NCI-H526 treated with DMSO at 0.1 percent for 48 hours (cell line): ENCODE measurements around the gene CBARP.
A peak's percentile ranks its signal among the peaks of the same experiment; 100 is the strongest.
"Not testable (repeated sequence)": the region's sequence is repeated elsewhere in the genome, so short reads cannot be mapped to it uniquely, and the experiment has no call there.

ENCODE experiments used
- DNase-seq: peaks from one replicate; lab custom pipeline; 2025; lab: John Stamatoyannopoulos, UW

Gene CBARP

DNA sequence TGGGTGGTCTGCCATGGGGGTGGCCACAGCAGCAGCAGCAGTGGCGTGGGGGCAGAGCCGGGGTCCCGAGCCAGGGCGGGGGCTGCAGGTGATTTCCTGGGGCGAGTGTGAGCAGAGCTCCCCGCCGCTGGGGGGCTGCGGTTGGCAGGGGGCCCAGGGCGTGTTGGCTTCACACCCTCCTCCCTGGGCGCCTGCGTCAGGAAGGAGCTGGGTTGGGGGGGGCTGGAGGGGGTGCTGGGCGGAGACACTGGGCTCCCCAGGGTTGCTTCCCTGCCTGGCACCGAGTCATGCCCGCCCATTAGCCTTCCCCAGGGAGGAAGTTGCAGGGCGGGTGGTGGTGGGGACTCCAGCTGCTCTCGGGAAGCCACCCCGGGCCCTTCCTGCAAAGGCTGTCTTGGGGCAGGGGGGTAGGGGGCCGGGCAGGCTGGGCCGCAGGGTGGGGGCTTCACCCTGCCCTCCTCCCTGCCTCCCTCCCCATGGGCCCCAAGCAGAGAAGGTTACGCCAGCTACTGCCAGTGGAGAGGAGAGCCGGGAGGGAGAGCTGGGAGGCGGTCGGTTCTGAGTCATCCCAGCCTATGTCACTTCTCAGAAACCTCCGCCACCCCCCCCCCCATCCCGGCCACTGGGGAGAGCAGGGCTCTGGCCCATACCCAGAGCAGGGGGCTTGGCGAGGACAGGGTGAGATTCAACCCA lies 15.2 kb upstream of the CBARP start:
- no peak for DNase-seq

DNA sequence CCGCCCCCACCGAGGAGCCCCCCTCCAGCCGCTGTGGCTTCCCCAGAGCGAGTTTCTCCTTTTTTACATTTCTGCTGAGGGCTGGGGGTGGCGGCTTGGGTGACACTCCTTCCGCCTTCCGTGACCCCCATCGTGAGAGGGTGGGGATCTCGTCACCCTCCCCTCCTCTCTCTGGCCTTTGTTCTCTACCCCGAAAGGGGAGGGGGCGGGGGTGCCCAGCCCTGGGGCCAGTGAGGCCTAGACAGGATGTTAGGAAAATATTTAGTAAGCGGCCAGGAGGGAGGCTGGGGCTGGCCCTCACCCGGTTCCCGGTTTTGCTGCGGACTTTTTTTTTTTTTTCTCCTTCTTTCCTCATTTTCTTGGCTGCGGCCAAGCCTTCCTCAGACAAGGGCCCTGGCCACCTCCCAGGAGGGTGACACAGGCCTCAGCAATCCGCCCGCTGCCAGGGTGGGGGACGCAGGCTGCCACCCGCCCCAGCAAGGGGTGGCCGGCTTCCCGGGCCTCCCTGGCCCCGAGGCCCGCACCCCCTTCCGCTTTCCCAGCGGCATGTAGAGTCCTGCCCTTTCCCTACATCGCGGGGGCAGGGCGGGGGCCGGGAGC lies 14.5 kb upstream of the CBARP start:
- no peak for DNase-seq

- DNase-seq, result no peak
Measured at GRCh38 chr19:1251330-1252220, 13.8 kb upstream of the CBARP start.

DNA sequence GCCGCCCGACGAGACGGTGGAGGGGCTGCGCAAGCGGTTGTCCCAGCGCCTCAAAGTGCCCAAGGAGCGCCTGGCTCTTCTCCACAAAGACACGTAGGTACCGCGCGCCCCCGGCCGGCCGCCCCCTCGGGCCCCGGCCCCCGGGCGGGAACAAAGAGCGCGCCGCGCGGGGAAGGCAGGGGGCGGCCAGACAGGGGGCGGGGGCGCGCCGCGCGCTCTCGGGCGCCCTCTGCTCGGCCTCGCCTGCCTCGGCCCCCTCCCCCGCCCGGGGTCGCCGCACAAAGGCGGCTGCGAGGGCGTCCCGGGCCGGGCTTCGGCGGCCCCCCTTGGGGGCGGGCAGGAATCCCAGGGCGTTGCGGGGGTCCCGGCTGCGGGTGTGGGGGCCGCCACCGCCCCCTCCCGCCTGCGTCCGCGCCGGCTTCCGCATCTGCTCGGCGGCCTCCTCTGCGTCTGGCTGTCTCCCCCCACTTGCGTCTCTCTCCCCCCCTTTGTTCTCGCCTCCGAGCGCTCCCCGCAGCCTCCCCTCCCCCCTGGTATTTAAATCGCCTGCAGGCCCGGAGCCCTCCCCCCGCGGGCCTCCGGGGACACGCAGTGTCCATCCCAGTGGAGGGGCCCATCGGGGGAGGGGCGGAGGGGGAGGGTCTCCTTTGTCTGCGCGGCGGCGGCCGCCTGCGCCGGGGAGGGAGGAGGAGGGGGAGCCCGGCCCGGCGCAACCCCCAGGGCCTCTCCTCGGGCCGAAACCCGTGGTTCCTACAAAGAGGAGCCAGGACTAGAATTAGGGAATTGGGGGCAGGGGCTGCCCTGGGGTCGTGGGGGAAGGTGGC lies 12.8 kb upstream of the CBARP start:
- peak; percentile 33 for DNase-seq

DNA sequence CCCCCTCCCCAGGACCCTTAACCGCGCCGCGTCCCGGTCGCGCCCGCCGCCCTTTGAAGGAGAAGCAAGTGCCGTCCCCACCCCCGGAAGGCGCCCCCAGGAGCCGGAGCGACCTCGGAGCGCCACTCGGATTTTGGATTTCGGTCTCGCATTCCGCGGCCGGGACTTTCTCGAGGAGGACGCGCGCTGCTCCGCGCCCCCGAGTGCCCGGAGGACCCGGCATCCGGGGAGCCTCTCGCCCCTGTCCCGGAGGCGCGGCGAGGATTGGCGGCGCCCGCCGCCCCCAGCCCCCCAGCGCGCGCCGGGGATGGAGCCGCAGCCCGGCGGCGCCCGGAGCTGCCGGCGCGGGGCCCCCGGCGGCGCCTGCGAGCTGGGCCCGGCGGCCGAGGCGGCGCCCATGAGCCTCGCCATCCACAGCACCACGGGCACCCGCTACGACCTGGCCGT lies 12.2 kb upstream of the CBARP start:
- DNase-seq, result no peak

- DNase-seq, result peak; percentile 58
Measured at GRCh38 chr19:1249298-1249989, 11.6 kb upstream of the CBARP start.

DNA sequence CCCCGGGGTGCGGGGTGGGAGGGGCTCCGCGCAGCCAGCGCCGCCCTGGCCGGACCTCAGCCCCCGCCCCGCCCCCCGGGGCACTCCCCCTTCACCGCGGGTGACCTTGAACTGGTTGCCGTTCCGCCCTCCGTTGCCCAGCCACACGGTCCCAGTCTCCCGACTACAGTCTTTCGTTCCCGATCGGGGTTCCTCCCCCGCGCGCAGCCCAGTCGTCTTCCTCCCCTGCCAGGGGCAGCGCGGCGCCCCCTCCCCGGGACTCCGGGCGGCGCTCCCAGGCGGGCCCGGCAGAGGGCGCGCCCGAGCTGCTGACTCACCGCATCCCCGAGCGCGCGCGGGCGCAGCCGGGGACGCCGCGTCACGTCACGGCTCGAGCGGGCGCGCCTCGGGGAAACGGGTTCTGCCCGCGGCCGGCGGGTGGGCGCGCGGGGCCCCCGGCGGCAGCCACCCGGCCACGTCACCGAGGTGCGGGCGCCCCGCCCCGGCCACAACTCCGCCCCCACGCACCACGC lies 11.0 kb upstream of the CBARP start:
- peak; percentile 27 for DNase-seq

GRCh38 chr19:1248139-1248785 lies 10.5 kb upstream of the CBARP start, which contains the start of gene MIDN:
MIDN (plus strand) TSS chr19:1248583; CDS start chr19:1250297, 1,714 bp downstream.
- DNase-seq, result no peak

GRCh38 chr19:1247748-1248138 lies 9.9 kb upstream of the CBARP start:
- no peak for DNase-seq

DNA sequence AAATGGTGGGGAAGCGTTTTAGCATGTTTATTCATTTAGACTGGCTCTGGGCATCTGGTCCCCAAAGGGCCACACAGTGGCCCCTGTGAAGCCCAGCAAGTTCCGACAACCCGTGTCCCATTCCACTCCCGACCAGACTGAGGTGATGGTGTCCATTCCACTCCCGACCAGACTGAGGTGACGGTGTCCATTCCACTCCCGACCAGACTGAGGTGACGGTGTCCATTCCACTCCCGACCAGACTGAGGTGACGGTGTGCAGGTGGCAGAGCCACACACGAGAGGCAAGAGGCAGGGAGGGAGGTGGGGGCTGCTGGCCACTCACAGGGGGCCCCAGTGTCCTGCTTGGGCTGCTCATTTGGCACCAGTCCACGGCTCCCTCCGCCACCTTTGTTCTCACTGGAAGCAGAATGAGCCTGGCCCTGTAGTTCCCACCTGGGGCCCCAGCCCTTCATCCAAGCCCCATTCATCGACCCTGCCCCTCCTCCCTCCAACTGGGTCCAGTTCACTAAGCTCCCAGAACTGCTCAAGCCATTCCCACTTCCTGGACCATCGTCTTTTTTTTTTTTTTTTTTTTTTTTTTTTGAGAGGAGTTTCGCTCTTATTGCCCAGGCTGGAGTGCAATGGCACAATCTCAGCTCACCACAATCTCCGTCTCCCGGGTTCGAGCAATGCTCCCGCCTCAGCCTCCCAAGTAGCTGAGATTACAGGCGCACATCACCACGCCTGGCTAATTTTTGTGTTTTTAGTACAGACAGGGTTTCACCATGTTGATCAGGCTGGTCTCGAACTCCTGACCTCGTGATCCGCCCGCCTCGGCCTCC lies 8.7 kb upstream of the CBARP start:
- not testable (repeated sequence) for DNase-seq

DNA sequence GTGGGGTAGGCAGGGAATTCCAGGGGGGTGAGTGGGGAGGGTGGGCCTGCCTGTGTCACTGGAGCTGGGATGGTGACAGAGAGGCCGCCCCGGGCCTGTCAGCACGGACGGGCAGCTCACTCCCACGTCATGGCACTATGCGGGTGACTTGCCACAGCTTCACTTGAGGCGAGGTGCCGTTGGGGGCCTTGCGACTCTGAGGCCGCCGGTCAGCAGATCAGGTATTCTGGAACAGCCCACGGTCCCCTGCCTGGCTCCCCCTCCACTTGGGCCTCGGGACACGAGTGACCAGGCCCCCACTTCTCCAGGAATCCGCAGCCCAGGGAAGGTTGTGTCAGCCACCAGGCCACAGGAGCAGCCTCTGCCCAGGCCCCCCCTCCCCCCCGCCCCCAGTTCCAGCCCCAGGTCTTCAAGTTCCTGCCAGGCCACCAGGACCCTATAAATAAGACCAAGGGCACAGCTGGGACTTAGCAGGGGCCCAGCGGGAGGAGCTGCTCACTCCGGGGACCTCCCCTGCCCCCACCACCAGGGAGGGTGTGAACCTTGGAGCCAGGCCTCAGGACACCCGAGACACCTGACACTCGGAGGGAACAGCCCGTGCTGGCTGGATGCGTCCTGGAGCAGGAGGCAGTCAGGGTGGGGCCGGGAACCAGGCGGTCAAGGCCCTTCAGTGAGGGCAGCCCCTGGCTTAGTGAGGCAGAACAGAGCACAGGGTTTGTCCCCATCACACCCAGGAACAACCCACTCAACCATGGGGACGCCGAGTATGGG lies 7.9 kb upstream of the CBARP start:
- DNase-seq, result no peak

DNA sequence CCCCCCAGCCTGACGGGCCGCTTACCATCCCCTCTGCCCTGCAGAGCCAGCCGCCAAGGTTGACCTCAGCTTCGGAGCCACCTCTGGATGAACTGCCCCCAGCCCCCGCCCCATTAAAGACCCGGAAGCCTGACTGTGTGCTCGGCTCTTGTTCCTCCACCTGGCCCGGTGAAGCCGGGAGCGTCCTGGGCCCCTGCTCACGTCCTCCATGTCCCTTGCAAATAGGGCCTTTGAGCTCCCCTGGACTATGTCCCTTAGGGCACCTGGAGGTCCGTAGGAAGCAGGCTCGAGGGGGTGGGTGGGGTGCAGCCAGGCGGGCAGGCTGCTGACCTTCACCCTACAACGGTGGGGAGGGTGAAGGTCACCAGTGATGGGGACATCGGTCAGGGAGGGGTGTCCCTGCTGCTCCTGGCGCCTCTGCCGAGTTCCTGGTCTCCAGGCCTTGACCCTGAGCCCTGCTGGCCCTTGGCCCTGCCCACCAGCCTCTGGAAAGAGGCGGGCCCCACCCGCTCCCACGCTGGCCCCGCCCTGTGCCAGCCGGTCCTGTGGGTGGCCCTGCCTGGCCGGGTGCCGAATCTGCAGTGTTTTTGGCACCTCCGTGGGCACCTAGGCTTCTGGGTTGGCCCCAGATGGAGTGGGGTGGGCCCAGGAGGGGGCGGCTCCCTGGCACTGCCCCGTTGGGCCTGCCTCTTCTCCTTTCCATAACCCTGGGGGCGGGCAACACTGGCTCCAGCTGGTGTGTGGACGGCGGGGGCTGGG lies 7.1 kb upstream of the CBARP start:
- no peak for DNase-seq

GRCh38 chr19:1243768-1244692 lies 6.2 kb upstream of the CBARP start:
- no peak for DNase-seq

DNA sequence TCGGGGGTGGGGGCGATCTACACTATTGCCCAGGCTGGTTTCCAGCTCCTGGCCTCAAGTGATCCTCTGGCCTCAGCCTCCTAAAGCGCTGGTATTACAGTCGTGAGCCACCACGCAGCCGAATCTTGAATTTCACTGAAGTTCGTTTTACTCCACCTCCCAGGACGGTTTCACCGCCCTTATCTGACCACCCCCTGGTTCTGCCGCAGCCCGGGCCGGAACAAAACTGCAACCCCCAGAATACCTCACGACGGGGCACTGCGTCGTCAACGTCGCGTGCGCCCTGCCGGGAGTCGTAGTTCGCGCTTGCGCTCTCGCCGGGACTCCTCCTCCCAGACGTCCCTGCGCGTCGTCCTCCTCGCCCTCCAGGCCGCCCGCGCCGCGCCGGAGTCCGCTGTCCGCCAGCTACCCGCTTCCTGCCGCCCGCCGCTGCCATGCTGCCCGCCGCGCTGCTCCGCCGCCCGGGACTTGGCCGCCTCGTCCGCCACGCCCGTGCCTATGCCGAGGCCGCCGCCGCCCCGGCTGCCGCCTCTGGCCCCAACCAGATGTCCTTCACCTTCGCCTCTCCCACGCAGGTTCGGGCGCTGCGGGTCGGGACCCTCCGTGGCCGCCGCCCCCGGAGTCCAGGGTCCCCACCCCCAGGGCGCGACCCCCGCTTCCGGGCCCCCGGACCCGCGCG lies 3.8 kb upstream of the CBARP start, which contains the start of gene ATP5F1D:
Gene ATP5F1D (plus strand): TSS at position 335 of the 679 bp plus-strand sequence. CDS start 100 bp downstream, at position 435.
- DNase-seq, result peak; percentile 55

DNA sequence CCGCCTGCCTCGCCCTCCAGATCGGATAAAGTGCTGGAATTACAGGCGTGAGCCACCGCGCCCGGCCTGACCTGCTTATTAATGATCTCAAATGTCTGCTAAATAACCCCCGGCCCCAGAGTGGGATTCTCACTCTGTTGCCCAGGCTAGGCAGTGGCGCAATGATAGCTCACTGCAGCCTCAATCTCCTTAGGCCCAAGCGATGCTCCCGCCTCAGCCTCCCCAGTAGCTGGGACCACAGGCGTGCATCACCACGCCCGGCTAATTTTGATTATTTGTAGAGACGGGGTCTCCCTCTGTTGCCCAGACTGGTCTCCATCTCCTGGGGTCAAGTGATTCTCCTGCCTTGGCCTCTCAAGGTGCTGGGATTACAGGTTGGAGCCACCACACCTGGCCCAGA lies 3.1 kb upstream of the CBARP start:
- DNase-seq, result no peak
